ENCODE results near the gene MSX1. TPM values are rescaled to one million over a fixed set of nuclear protein-coding genes. Genes with fewer than 3 reads are reported as not detected.

Gene MSX1
- total RNA-seq, 1 donor from 2014 or later, result 1.6 TPM

- no peak for DNase-seq (ENCODE audit: low read depth)
- no peak overlapping the region for H3K4me3 ChIP-seq (ENCODE audit: low read depth, low read length)
- TF ChIP-seq CTCF (conservative IDR thresholded peaks at IDR 0.05; ENCODE audit: low read depth, low read length), result no peak
Observed at GRCh38 chr4:4829837-4830236, 29.6 kb upstream of the MSX1 start.

GRCh38 chr4:4831266-4831665, 28.2 kb upstream of the MSX1 start:
- no peak overlapping the region for H3K4me3 ChIP-seq (ENCODE audit: low read depth, low read length)
- TF ChIP-seq CTCF (conservative IDR thresholded peaks at IDR 0.05; ENCODE audit: low read depth, low read length), result no peak
- DNase-seq (ENCODE audit: low read depth), result no peak

- no peak for TF ChIP-seq CTCF (conservative IDR thresholded peaks at IDR 0.05; ENCODE audit: low read depth, low read length)
- H3K4me3 ChIP-seq (ENCODE audit: low read depth, low read length), result no peak overlapping the region
- no peak for DNase-seq (ENCODE audit: low read depth)
Observed at GRCh38 chr4:4831825-4832224, 27.6 kb upstream of the MSX1 start.

- TF ChIP-seq CTCF (conservative IDR thresholded peaks at IDR 0.05; ENCODE audit: low read depth, low read length), result no peak
- DNase-seq (ENCODE audit: low read depth), result no peak
- no peak overlapping the region for H3K4me3 ChIP-seq (ENCODE audit: low read depth, low read length)
Observed at GRCh38 chr4:4836044-4836443, 23.4 kb upstream of the MSX1 start.

- DNase-seq (ENCODE audit: low read depth), result no peak
- TF ChIP-seq CTCF (conservative IDR thresholded peaks at IDR 0.05; ENCODE audit: low read depth, low read length), result no peak
- H3K4me3 ChIP-seq (ENCODE audit: low read depth, low read length), result no peak overlapping the region
Observed at GRCh38 chr4:4837316-4837715, 22.1 kb upstream of the MSX1 start.

GRCh38 chr4:4838051-4838935, 21.2 kb upstream of the MSX1 start:
- no peak for DNase-seq (ENCODE audit: low read depth)
- H3K4me3 ChIP-seq (ENCODE audit: low read depth, low read length), result no peak overlapping the region
- TF ChIP-seq CTCF (conservative IDR thresholded peaks at IDR 0.05; ENCODE audit: low read depth, low read length), result no peak

Data from epithelial cell of proximal tubule (primary cell).